PFSK-1 (cell line): Measurements from ENCODE around the gene TGIF1.

Experiments used
- FOXP2 ChIP-seq: optimal IDR thresholded peaks from 2 replicates; pipeline ENCODE3; 2011; ENCODE audit warnings: borderline replicate concordance, control low read depth, inconsistent platforms; ENCODE audit not compliant: insufficient read depth; ENCODE audit errors: extremely low read length, extremely low read depth
- POLR2AphosphoS5 ChIP-seq: IDR thresholded peaks from 2 replicates; pipeline ENCODE4 v1.6.1; 2012; ENCODE audit warnings: low read depth, mild to moderate bottlenecking, control low read depth, low read length, moderate library complexity
- REST ChIP-seq, 2 experiments: IDR thresholded peaks; 2 replicates each; pipeline versions ENCODE4 v1.6.1 to v1.8.0; 2011 to 2012; ENCODE audit warnings: low read depth in 2 of 2, low read length in 2 of 2, control low read depth in 1 of 2, inconsistent platforms in 1 of 2, mild to moderate bottlenecking in 1 of 2, moderate library complexity in 1 of 2; ENCODE audit not compliant: insufficient read depth in 1 of 2
- SIN3A ChIP-seq: IDR thresholded peaks from 2 replicates; pipeline ENCODE4 v1.6.1; 2012; ENCODE audit warnings: mild to moderate bottlenecking, low read length, moderate library complexity, borderline replicate concordance; ENCODE audit not compliant: insufficient read depth
- TAF1 ChIP-seq: IDR thresholded peaks from 2 replicates; pipeline ENCODE4 v1.6.1; 2012; ENCODE audit warnings: low read length, control low read depth, borderline replicate concordance; ENCODE audit not compliant: insufficient read depth

TGIF1 gene

GRCh38 chr18:3479978-3480509, 30.1 kb downstream of the TGIF1 start:
- TF ChIP-seq FOXP2 (no peak), TAF1 (no peak), REST (IDR thresholded peaks at IDR 0.05; ENCODE audit: insufficient read depth in 1 of 2, low read depth in 2 of 2, low read length in 2 of 2) (no peak), POLR2AphosphoS5 (no peak), SIN3A (no peak)

GRCh38 chr18:3480827-3481573, 31.0 kb downstream of the TGIF1 start:
- TF ChIP-seq TAF1 (no peak), SIN3A (no peak), FOXP2 (no peak), REST (IDR thresholded peaks at IDR 0.05; ENCODE audit: insufficient read depth in 1 of 2, low read depth in 2 of 2, low read length in 2 of 2) (no peak), POLR2AphosphoS5 (no peak)

GRCh38 chr18:3481696-3482210, 31.8 kb downstream of the TGIF1 start:
- no peak for TF ChIP-seq REST (IDR thresholded peaks at IDR 0.05; ENCODE audit: insufficient read depth in 1 of 2, low read depth in 2 of 2, low read length in 2 of 2)
- no peak for TF ChIP-seq POLR2AphosphoS5
- no peak for TF ChIP-seq FOXP2

- no peak for TF ChIP-seq POLR2AphosphoS5
- TF ChIP-seq TAF1, result no peak
- no peak for TF ChIP-seq REST (IDR thresholded peaks at IDR 0.05; ENCODE audit: insufficient read depth in 1 of 2, low read depth in 2 of 2, low read length in 2 of 2)
- no peak for TF ChIP-seq FOXP2
- no peak for TF ChIP-seq SIN3A
These were observed 32.3 kb downstream of the TGIF1 start for GRCh38 chr18:3482258-3482657.
